Measurements from ENCODE around the gene HDAC11.

The HDAC11 gene

GRCh38 chr3:13541691-13542090, 61.6 kb downstream of the HDAC11 start:
- no peak for DNase-seq (ENCODE audit: low spot score)
- TF ChIP-seq CTCF (IDR thresholded peaks at IDR 0.05; ENCODE audit: borderline replicate concordance, control extremely low read depth, extremely low read depth, insufficient read depth, missing control alignments), result no peak
- in situ Hi-C loops (cut with MboI; ENCODE audit: low sequenced_read_pairs, unreplicated experiment), result no loop called here

GRCh38 chr3:13542142-13542541, 62.0 kb downstream of the HDAC11 start:
- TF ChIP-seq CTCF (IDR thresholded peaks at IDR 0.05; ENCODE audit: borderline replicate concordance, control extremely low read depth, extremely low read depth, insufficient read depth, missing control alignments), result no peak
- DNase-seq (ENCODE audit: low spot score), result no peak
- in situ Hi-C loops (cut with MboI; ENCODE audit: low sequenced_read_pairs, unreplicated experiment), result no loop called here

- TF ChIP-seq CTCF (IDR thresholded peaks at IDR 0.05; ENCODE audit: borderline replicate concordance, control extremely low read depth, extremely low read depth, insufficient read depth, missing control alignments), result no peak
- in situ Hi-C loops (cut with MboI; ENCODE audit: low sequenced_read_pairs, unreplicated experiment), result no loop called here
- no peak for DNase-seq (ENCODE audit: low spot score)
These were observed 63.1 kb downstream of the HDAC11 start for GRCh38 chr3:13543253-13543652.

GRCh38 chr3:13544293-13544831, 64.3 kb downstream of the HDAC11 start:
- in situ Hi-C loops (cut with MboI; ENCODE audit: low sequenced_read_pairs, unreplicated experiment), result no loop called here
- no peak for TF ChIP-seq CTCF (IDR thresholded peaks at IDR 0.05; ENCODE audit: borderline replicate concordance, control extremely low read depth, extremely low read depth, insufficient read depth, missing control alignments)
- no peak for DNase-seq (ENCODE audit: low spot score)

GRCh38 chr3:13544951-13545651, 65.0 kb downstream of the HDAC11 start:
- in situ Hi-C loops (cut with MboI; ENCODE audit: low sequenced_read_pairs, unreplicated experiment), result no loop called here
- no peak for DNase-seq (ENCODE audit: low spot score)
- no peak for TF ChIP-seq CTCF (IDR thresholded peaks at IDR 0.05; ENCODE audit: borderline replicate concordance, control extremely low read depth, extremely low read depth, insufficient read depth, missing control alignments)

GRCh38 chr3:13545952-13546454, 65.9 kb downstream of the HDAC11 start:
- DNase-seq (ENCODE audit: low spot score), result no peak
- in situ Hi-C loops (cut with MboI; ENCODE audit: low sequenced_read_pairs, unreplicated experiment), result no loop called here
- no peak for TF ChIP-seq CTCF (IDR thresholded peaks at IDR 0.05; ENCODE audit: borderline replicate concordance, control extremely low read depth, extremely low read depth, insufficient read depth, missing control alignments)

All from GM13976 (cell line).